Ishikawa (cell line): ENCODE measurements around the gene OMA1.

Source experiments
- CEBPB ChIP-seq: IDR thresholded peaks from 2 replicates; pipeline ENCODE4 v1.6.1; 2012
- CREB1 ChIP-seq: IDR thresholded peaks from 2 replicates; pipeline ENCODE4 v1.6.1; 2012; ENCODE audit warnings: low read depth
- EGR1 ChIP-seq: IDR thresholded peaks from 2 replicates; pipeline ENCODE4 v1.6.1; 2012
- EP300 ChIP-seq: IDR thresholded peaks from 2 replicates; pipeline ENCODE4 v1.6.1; 2012; ENCODE audit warnings: borderline replicate concordance
- FOXM1 ChIP-seq: IDR thresholded peaks from 2 replicates; pipeline ENCODE4 v1.6.1; 2012; ENCODE audit warnings: low read depth, borderline replicate concordance
- NFIC ChIP-seq: IDR thresholded peaks from 2 replicates; pipeline ENCODE4 v1.6.1; 2012
- RAD21 ChIP-seq: IDR thresholded peaks from 2 replicates; pipeline ENCODE4 v1.6.1; 2012; ENCODE audit warnings: low read depth
- TAF1 ChIP-seq: IDR thresholded peaks from 2 replicates; pipeline ENCODE4 v1.6.1; 2012; ENCODE audit warnings: low read depth, mild to moderate bottlenecking
- TCF12 ChIP-seq: IDR thresholded peaks from 2 replicates; pipeline ENCODE4 v1.6.1; 2012; ENCODE audit warnings: low read depth
- TEAD4 ChIP-seq: IDR thresholded peaks from 2 replicates; pipeline ENCODE4 v1.6.1; 2012
- YY1 ChIP-seq: IDR thresholded peaks from 2 replicates; pipeline ENCODE4 v1.6.1; 2012; ENCODE audit warnings: low read depth
- ZBTB7A ChIP-seq: IDR thresholded peaks from 2 replicates; pipeline ENCODE4 v1.6.1; 2012; ENCODE audit warnings: low read depth
- TF ChIP-seq, protein P1 (sequence below): IDR thresholded peaks from 2 replicates; pipeline ENCODE4 v1.6.1; 2012
- TF ChIP-seq, protein P2 (sequence below): IDR thresholded peaks from 2 replicates; pipeline ENCODE4 v1.6.1; 2012; ENCODE audit warnings: low read depth, mild to moderate bottlenecking
- TF ChIP-seq, protein P3 (sequence below): IDR thresholded peaks from 2 replicates; pipeline ENCODE4 v1.6.1; 2012

Gene OMA1

DNA sequence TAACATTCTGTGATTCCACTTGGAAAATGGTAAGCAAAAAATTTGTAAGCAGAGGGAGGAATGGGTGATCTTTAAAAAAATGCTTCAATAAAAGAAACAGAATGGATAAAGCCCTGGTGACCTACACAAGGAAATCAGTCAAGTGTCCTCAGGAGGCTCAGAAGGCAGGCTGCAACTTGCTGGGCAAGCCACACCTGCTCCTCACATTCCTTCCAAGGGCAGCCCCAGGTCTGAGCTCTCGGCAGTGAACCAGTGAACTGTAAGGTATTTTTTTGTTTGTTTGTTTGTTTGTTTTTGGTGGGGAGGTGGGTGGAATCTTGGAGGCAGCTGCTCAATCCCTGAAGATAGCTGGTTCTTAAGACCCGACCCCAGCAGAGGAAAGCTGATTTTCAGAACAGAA lies 26.2 kb upstream of the OMA1 start:
- no peak for TF ChIP-seq NFIC
- peak; percentile 79 for TF ChIP-seq EP300
- TF ChIP-seq YY1, result no peak
- TF ChIP-seq TEAD4, result peak; percentile 88
- TF ChIP-seq, protein P1, sequence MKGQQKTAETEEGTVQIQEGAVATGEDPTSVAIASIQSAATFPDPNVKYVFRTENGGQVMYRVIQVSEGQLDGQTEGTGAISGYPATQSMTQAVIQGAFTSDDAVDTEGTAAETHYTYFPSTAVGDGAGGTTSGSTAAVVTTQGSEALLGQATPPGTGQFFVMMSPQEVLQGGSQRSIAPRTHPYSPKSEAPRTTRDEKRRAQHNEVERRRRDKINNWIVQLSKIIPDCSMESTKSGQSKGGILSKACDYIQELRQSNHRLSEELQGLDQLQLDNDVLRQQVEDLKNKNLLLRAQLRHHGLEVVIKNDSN, result no peak
- TF ChIP-seq RAD21, result no peak
- no peak; the same call in 1 of the 2 replicates for TF ChIP-seq CREB1
- TF ChIP-seq CEBPB, result no peak
- no peak; the same call in 1 of the 2 replicates for TF ChIP-seq FOXM1
- TF ChIP-seq TCF12, result peak; percentile 85
- TF ChIP-seq, protein P2, sequence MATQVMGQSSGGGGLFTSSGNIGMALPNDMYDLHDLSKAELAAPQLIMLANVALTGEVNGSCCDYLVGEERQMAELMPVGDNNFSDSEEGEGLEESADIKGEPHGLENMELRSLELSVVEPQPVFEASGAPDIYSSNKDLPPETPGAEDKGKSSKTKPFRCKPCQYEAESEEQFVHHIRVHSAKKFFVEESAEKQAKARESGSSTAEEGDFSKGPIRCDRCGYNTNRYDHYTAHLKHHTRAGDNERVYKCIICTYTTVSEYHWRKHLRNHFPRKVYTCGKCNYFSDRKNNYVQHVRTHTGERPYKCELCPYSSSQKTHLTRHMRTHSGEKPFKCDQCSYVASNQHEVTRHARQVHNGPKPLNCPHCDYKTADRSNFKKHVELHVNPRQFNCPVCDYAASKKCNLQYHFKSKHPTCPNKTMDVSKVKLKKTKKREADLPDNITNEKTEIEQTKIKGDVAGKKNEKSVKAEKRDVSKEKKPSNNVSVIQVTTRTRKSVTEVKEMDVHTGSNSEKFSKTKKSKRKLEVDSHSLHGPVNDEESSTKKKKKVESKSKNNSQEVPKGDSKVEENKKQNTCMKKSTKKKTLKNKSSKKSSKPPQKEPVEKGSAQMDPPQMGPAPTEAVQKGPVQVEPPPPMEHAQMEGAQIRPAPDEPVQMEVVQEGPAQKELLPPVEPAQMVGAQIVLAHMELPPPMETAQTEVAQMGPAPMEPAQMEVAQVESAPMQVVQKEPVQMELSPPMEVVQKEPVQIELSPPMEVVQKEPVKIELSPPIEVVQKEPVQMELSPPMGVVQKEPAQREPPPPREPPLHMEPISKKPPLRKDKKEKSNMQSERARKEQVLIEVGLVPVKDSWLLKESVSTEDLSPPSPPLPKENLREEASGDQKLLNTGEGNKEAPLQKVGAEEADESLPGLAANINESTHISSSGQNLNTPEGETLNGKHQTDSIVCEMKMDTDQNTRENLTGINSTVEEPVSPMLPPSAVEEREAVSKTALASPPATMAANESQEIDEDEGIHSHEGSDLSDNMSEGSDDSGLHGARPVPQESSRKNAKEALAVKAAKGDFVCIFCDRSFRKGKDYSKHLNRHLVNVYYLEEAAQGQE, result no peak
- TF ChIP-seq, protein P3, sequence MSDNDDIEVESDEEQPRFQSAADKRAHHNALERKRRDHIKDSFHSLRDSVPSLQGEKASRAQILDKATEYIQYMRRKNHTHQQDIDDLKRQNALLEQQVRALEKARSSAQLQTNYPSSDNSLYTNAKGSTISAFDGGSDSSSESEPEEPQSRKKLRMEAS, result no peak
- TF ChIP-seq EGR1, result no peak
- no peak for TF ChIP-seq TAF1
- TF ChIP-seq ZBTB7A, result no peak

DNA sequence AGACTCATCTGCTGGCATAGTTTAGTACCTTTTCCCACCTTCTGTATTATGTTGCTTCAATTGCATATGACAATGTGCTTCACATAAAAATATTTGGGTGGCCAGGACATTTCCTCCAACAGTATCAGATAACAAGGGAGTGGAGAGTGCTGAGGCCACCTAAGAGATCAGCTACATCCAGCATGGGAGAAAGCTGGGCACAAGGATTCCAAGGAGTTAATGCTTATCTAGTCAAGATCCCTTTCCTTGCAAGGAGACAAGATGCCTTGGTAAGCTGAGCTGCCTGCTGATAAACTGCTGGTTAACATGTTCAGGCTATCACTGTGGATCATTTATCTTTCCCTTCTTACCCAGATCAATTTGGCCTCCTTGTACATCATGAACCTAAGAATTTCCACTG lies 25.1 kb upstream of the OMA1 start:
- TF ChIP-seq TAF1 (no peak), EP300 (peak; percentile 19; the same call in 1 of the 2 replicates), CEBPB (no peak)
- TF ChIP-seq, protein P3, result peak; percentile 67

DNA sequence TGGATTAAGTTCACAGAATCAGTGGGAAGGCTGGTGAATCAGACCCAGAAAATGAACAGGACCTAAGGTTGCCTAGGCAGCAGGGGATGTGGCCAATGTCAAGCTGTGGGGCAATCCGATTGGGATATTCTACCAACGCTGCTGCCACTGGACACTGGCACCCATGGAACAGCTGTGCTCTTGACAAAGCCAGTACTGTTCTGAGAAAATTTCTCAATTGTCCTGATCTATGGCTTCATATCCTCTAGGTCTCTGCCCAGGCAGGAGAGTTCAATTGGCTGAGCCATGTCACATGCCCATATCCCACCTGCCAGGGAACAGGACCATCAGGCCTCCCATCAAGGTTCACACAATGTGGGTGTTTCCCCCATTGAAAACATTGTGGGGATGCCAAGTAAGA lies 24.3 kb upstream of the OMA1 start:
- TF ChIP-seq RAD21 (no peak), TAF1 (no peak)
- TF ChIP-seq, protein P1, result peak; percentile 78

DNA sequence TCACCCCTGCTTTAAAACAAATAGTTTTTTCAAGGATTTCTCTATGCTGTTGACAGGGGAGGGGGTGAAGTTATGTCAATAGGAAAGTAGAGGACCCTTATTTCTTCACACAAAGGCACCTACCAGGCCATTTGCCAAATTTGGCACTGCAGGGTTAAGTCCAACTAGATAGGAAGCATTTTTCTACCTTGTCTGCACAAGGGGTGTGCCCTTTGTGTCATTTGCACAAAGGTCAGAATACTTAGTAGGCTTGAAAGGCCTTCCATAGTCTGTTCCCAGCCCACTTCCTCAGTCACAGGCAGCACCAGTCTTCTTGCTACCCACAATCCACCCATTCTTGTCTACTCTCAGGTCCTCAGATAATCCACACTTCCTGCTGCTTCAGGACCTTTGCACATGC lies 23.6 kb upstream of the OMA1 start:
- no peak for TF ChIP-seq CREB1
- TF ChIP-seq ZBTB7A, result no peak
- no peak for TF ChIP-seq YY1

DNA sequence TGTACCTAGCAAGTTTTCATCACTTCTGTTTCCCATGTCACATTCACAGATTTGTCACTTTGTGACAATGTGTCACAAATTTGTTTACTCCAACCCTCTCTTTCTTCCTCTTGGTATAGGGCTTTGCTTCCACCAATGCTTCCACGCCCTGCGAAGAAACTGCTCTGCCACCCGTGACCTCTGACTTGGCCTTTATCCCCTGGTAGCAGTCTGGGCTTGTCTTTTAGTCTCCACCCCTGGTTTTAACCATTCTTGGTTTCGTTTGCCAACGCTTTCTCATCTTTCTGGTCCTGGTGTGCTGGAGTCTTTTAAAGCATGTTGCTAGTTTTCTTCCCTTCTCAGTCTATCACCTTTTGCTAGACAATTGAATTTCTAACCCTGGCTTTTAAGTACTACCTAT lies 22.4 kb upstream of the OMA1 start:
- TF ChIP-seq EP300 (no peak), TCF12 (no peak), EGR1 (no peak), CEBPB (no peak), NFIC (no peak), FOXM1 (no peak), TAF1 (no peak)
- TF ChIP-seq, protein P1, result no peak
- TF ChIP-seq, protein P2, result no peak
- TF ChIP-seq, protein P3, result no peak; the same call in 1 of the 2 replicates

DNA sequence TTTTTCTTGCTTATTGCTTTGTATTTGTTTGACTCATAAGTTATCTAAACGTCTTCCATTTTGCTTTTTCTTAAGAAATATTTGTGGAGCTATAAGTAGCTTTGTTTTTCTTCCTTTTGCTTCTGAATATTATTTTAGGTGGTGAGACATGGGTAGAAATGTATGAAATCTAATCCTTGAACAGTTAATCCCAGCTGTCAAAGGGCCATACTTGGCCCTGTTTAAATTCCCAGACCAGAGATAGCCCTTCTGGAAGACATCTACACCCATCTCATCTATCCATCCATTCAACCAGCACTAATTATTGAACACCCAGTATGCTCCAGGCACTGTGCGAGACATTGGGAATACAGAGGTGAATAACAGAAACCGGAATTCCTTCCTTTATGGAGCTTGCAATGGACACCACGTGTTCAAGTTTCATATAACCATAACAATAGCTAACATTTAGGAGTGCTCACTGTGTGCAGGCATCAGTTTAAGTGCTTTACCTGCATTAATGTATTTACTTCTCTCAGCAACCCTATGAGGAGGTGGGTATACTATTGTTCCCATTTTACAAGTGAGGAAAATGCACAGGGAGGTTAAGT lies 21.8 kb upstream of the OMA1 start:
- no peak for TF ChIP-seq FOXM1
- no peak for TF ChIP-seq YY1
- TF ChIP-seq, protein P3, result peak; percentile 31; the same call in 1 of the 2 replicates
- TF ChIP-seq TCF12, result no peak
- TF ChIP-seq CEBPB, result no peak
- TF ChIP-seq, protein P1, result peak; percentile 55; the same call in 1 of the 2 replicates
- TF ChIP-seq TEAD4, result no peak
